Spinal cord (tissue), 10 donors: ENCODE data around the gene NEGR1. TPM values are rescaled to one million over a fixed set of nuclear protein-coding genes. Genes with fewer than 3 reads are reported as not detected.

Experiments
- DNase-seq, 6 donors: peaks; one replicate each; pipeline versions ENCODE4 v3.0.0 to v3.0.0-alpha.2; 2013 to 2015; ENCODE audit warnings: low spot score in 6 of 6, low read depth in 4 of 6
- H3K27ac ChIP-seq: one replicate; pipeline ENCODE4 v1.5.1; 2013; ENCODE audit warnings: low read depth, low read length, control low read depth
- H3K27me3 ChIP-seq: one replicate; pipeline ENCODE4 v1.6.1; 2013; ENCODE audit warnings: low read length; ENCODE audit not compliant: control insufficient read depth, insufficient read depth
- H3K36me3 ChIP-seq: one replicate; pipeline ENCODE4 v1.6.1; 2013; ENCODE audit warnings: low read length; ENCODE audit not compliant: control insufficient read depth, insufficient read depth
- H3K4me1 ChIP-seq: one replicate; pipeline ENCODE4 v1.6.1; 2013; ENCODE audit warnings: low read length; ENCODE audit not compliant: control insufficient read depth, insufficient read depth
- H3K4me3 ChIP-seq: one replicate; pipeline ENCODE4 v1.5.1; 2013; ENCODE audit warnings: low read depth, low read length, control low read depth
- H3K9me3 ChIP-seq: one replicate; pipeline ENCODE4 v1.6.1; 2013; ENCODE audit warnings: low read length; ENCODE audit not compliant: control insufficient read depth, insufficient read depth
- WGBS: methylation state at CpG from one replicate; pipeline ENCODE4 v1.1.5; 2013; ENCODE audit warnings: missing lambda C conversion rate; ENCODE audit not compliant: insufficient coverage; 5-methylcytosine and 5-hydroxymethylcytosine counted together
- polyA plus RNA-seq, 2 donors: library from polyadenylated mRNA; unstranded; fragments of 120-200 nt; gene quantifications; one replicate each; pipeline ENCODE4 v1.2.1, GENCODE V29; 2013; ENCODE audit not compliant: insufficient read length in 2 of 2
- total RNA-seq, 2 donors: library from RNA; depleted of rRNA in 1 of 2; stranded (reverse); fragments of 120-200 nt in 1 of 2; fragments of >200 nt in 1 of 2; gene quantifications; one replicate each; pipeline versions ENCODE4 v1.2.3 to v1.2.4, GENCODE V29; 2013 to 2014
- donor health status: healthy.

The NEGR1 gene
- total and polyA plus RNA-seq, 4 donors: 21.4 to 88.6 (median 72.8) TPM

- no peaks in the 10 kb centered on the region for H3K4me1 ChIP-seq
- WGBS: no CpG with 5 or more reads among the region's 4 CpGs
- no peaks in the 10 kb centered on the region for H3K27me3 ChIP-seq
- H3K36me3 ChIP-seq: no peaks in the 10 kb centered on the region
- DNase-seq: peak in 2 of 6 donors; percentile 3 to 86
- no peaks in the 10 kb centered on the region for H3K9me3 ChIP-seq
- H3K4me3 ChIP-seq: no peak overlapping the region
- H3K27ac ChIP-seq: no peak overlapping the region
These were observed 259.0 kb downstream of the NEGR1 start for GRCh38 chr1:72023063-72023930.

- DNase-seq: no peak
- 90% methylated on average over 2 of the region's 2 CpGs for WGBS
- Histone ChIP-seq H3K36me3 (no peaks in the 10 kb centered on the region), H3K4me3 (no peak overlapping the region), H3K4me1 (no peaks in the 10 kb centered on the region), H3K27me3 (no peaks in the 10 kb centered on the region), H3K9me3 (no peaks in the 10 kb centered on the region), H3K27ac (no peak overlapping the region)
These were observed 263.8 kb downstream of the NEGR1 start for GRCh38 chr1:72018562-72018961.

- H3K4me3 ChIP-seq: no peak overlapping the region
These were observed 267.3 kb downstream of the NEGR1 start for GRCh38 chr1:72015006-72015405.

DNA sequence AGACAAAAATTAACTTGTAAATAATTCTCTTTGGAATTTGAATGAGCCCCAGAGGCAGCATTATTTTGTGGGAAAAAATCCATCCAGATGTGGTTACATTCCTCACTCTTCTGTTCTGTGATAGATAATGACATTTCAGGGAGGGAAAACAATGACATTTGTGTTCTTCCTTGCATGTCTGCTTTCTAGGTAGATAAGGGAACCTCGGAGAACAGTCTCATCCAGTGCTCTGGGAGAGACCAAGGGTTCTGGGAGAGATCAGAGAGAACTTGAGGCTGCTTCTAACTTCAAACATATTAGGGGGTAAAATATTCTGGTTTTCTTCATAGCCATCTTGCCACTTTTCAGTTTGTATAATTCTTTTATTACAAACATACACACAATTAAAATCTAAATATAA is 269.2 kb downstream of the NEGR1 start:
- H3K4me3 ChIP-seq: no peak overlapping the region
- H3K36me3 ChIP-seq: no peaks in the 10 kb centered on the region
- WGBS: no CpG with 5 or more reads among the region's 1 CpG
- no peaks in the 10 kb centered on the region for H3K27me3 ChIP-seq
- H3K4me1 ChIP-seq: no peaks in the 10 kb centered on the region
- H3K27ac ChIP-seq: no peak overlapping the region
- no peaks in the 10 kb centered on the region for H3K9me3 ChIP-seq
- peak in 1 of 6 donors; percentile 56 for DNase-seq

More at GRCh38 chr1:72015006-72015405, 267.3 kb downstream of the NEGR1 start:
- Histone ChIP-seq H3K9me3 (no peaks in the 10 kb centered on the region), H3K27me3 (no peaks in the 10 kb centered on the region), H3K36me3 (no peaks in the 10 kb centered on the region), H3K27ac (no peak overlapping the region), H3K4me1 (no peaks in the 10 kb centered on the region)
- DNase-seq: no peak
- no CpG with 5 or more reads among the region's 1 CpG for WGBS

DNA sequence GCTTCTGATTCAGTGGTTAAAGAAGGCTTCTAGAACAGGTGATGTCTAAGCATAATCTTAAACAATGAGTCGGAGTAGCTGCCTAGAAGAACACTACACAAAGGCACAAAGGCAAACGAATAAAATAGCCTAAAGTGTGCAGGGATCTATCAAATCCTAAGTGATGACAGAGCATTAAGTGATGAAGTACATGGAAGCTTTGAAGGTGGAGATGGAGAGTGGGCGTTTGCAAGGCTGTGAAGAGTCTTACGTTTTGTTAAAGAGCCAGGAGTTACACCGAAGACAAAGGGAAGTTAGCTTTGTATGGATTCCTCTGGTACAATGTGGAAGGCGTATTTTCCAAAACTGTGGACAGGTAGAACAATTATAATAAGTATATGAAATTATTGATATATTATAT is 270.6 kb downstream of the NEGR1 start:
- no peak for DNase-seq
- H3K4me3 ChIP-seq: no peak overlapping the region
- H3K27me3 ChIP-seq: no peaks in the 10 kb centered on the region
- H3K9me3 ChIP-seq: no peaks in the 10 kb centered on the region
- no peaks in the 10 kb centered on the region for H3K4me1 ChIP-seq
- H3K36me3 ChIP-seq: no peaks in the 10 kb centered on the region
- WGBS: 94% methylated on average over 3 of the region's 6 CpGs
- no peak overlapping the region for H3K27ac ChIP-seq

GRCh38 chr1:72010094-72010431 is 272.3 kb downstream of the NEGR1 start:
- no peaks in the 10 kb centered on the region for H3K27me3 ChIP-seq
- H3K4me3 ChIP-seq: no peak overlapping the region
- no peak overlapping the region for H3K27ac ChIP-seq
- no peaks in the 10 kb centered on the region for H3K36me3 ChIP-seq
- H3K4me1 ChIP-seq: no peaks in the 10 kb centered on the region
- 82% methylated on average over 3 of the region's 3 CpGs for WGBS
- no peak for DNase-seq
- no peaks in the 10 kb centered on the region for H3K9me3 ChIP-seq

DNA sequence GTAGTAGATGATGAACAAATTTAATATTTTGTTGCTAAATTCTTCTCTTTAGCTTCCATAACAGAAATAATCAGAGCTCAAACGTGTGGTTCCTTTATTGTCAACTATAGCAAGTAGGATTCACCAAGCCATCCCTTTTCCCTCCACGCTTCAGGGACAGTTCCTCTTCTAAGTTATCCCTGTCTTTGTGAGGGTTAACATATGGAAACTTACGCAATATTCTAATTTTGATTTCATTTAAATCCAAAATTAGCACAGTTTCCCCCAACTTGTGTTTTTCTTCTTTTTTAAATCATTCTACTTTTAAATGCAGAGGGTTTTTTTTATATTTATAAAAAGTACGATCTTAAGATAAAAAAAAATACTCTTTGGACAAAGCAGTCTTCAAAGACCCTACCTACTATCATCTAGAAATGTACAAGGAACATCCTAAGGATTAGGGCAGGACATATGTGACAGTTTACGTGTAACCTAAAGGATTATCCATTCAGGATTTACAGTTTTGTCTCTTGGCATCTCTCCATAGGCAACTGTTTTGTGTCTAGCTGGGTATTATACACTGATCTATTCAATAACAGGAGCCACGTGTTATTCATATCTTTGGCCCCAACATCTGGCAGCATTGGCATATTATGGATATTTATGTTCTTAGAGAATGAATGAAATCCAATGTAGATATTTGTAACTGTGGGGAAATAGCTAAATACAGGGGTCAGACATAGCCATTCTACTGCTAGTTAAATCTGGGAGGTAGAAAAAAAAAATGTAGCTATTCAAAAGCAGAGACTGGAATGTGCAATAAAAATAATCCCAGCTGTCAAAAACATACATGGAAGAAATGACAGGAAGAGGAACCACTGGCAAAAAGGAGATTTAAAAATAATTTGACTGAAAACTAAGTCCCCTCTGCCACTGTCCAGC is 272.9 kb downstream of the NEGR1 start:
- Histone ChIP-seq H3K27me3 (no peaks in the 10 kb centered on the region), H3K27ac (no peak overlapping the region), H3K4me1 (no peaks in the 10 kb centered on the region), H3K4me3 (no peak overlapping the region), H3K36me3 (no peaks in the 10 kb centered on the region), H3K9me3 (no peaks in the 10 kb centered on the region)
- DNase-seq: peak in 1 of 6 donors; percentile 3
- WGBS: no CpG with 5 or more reads among the region's 6 CpGs

DNA sequence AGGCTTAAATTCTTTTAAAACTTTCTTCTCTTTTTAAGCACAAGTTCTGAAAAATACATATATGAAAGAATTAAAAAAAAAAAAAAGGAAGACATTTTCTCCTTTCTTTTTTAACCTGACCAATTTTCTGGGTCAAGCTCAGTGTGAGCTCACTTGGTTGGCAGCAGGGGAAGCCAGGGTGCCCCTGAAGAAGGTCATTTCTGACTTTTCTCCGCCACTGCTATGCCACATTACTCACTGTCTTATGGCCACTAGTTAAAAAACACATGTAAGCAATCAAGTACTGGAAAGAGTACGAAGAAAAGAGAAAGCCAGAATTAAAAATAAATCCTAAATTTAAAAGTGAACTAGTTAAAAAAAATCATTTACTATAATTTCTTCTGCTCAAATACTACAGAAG is 275.0 kb downstream of the NEGR1 start:
- H3K27ac ChIP-seq: no peak overlapping the region
- no peaks in the 10 kb centered on the region for H3K9me3 ChIP-seq
- H3K36me3 ChIP-seq: no peaks in the 10 kb centered on the region
- no peak overlapping the region for H3K4me3 ChIP-seq
- H3K27me3 ChIP-seq: no peaks in the 10 kb centered on the region
- DNase-seq: no peak
- no CpG with 5 or more reads among the region's 2 CpGs for WGBS
- no peaks in the 10 kb centered on the region for H3K4me1 ChIP-seq

DNA sequence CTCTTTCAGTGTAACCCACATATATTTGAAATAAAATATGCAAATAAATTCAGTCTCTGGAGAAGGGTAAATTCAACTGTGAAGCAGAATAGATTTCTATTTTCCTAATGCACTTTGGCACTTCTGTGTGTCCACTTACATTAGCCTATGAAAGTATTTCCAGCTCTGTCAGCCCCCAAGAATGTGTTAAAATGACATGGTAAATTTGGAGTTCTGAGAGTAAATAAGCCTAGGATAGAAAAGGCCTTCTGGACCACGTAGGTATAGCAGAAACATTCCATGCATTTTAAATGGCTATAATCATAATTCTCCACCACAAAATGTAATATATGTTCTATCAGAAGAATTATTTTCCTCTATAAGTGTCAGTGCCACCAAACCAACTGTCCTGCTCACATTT is 276.2 kb downstream of the NEGR1 start:
- H3K4me3 ChIP-seq: no peak overlapping the region
- no peaks in the 10 kb centered on the region for H3K4me1 ChIP-seq
- H3K36me3 ChIP-seq: no peaks in the 10 kb centered on the region
- H3K27ac ChIP-seq: no peak overlapping the region
- no peaks in the 10 kb centered on the region for H3K9me3 ChIP-seq
- DNase-seq: no peak
- H3K27me3 ChIP-seq: no peaks in the 10 kb centered on the region
- WGBS: no CpG with 5 or more reads among the region's 1 CpG
